ENCODE results near the gene FAM168A. TPM values are rescaled to one million over a fixed set of nuclear protein-coding genes. Genes with fewer than 3 reads are reported as not detected.
A peak's percentile ranks its signal among the peaks of the same experiment; 100 is the strongest.

Gene FAM168A
- total and polyA plus RNA-seq, 9 of the 15 experiments (the other 6 are each of a cell fraction or from before 2014, with no cell fraction given), result 0.44 to 7.2 (median 2.9) TPM

DNA sequence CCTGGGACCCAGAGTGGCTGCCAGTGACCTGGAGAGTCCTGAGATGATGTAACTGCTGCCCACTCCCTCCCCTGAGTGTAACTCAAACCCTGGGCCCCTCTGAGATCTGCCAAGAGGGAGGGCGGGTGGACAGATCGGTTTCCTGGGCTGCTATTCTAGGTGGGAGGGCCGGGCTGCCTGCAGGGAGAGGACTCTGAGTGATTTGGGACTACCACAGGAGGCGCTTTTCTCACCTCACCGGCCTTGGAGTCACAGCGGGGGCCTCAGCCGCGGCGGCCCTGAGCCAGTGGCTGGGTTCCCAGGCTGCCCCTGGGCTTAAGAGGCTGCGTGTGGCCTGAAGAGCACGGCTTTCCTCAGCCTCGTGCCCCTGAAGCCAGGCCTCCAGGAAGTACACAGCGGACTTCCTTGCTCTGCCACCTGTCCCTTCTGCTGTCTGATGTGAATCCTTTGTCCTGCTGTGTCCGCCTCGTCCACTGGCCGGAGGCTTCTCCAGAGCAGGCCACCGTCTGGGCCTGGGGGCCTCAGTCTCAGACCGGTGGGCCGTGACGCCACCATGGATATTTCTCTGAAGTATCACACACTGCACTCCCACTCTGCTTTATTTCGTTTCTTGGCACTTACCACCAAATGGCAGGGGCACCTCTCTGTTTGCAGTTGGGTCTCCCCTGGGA, 210.2 kb downstream of the FAM168A start:
- Histone ChIP-seq H3K4me2 (ENCODE audit: insufficient read depth, low read length) (no peak overlapping the region), H3K27ac (ENCODE audit: extremely low read depth, low read depth, low read length) (no peak overlapping the region; the same call in 2 of the 3 replicates), H2AFZ (ENCODE audit: low read depth, low read length) (no peak overlapping the region), H3K27me3 (ENCODE audit: control insufficient read depth in 2 of 2, insufficient read depth in 2 of 2, low read length in 2 of 2) (no peaks in the 10 kb centered on the region), H3K4me1 (replicated peaks in 1 of 2; ENCODE audit: control insufficient read depth in 2 of 2, insufficient read depth in 2 of 2, low read length in 2 of 2) (peaks cover 37 to 85% of the 10 kb centered on the region in 2 experiments), H3K36me3 (ENCODE audit: control insufficient read depth, insufficient read depth, low read length) (peaks cover 48% of the 10 kb centered on the region; the same call in 2 of the 3 replicates), H3K9me3 (replicated peaks; ENCODE audit: control insufficient read depth, insufficient read depth, low read depth, low read length) (no peaks in the 10 kb centered on the region), H3K9me1 (ENCODE audit: control insufficient read depth, insufficient read depth, low read length) (peaks cover 14% of the 10 kb centered on the region), H3K4me3 (no peak overlapping the region), H4K20me1 (replicated peaks; ENCODE audit: control insufficient read depth, insufficient read depth, low read length) (peaks cover 33% of the 10 kb centered on the region), H3K79me2 (ENCODE audit: control insufficient read depth, insufficient read depth, low read length) (peaks cover 56% of the 10 kb centered on the region), H3K9ac (ENCODE audit: insufficient read depth in 1 of 2, low read depth in 2 of 2, low read length in 2 of 2) (peak overlapping the region in 1 of 2 experiments; percentile 83; a peak in 3 of 4 replicates)
- WGBS (ENCODE audit: insufficient coverage, low coverage, missing lambda C conversion rate), result 87% methylated on average over 17 of the region's 21 CpGs
- FAIRE-seq (no peak), DNase-seq (ENCODE audit: extremely low read depth in 1 of 4, low spot score in 3 of 4) (no peak), ATAC-seq (no peak)
- in situ Hi-C loops (cut with MboI) (no loop called here), intact Hi-C loops (cut with micrococcal nuclease) (no loop called here)
- BruUV-seq (replicated peaks), result no TSS peak
- ChIA-PET POLR2A (interaction anchor here (0.5 to 1.0 kb wide), 3 partner anchors 13 to 145 kb away, joined by 3 read pairs; no protein-coding TSS in a partner anchor), CTCF (ENCODE audit: low intra/inter-chr PET ratio) (no interaction called here)
- TF ChIP-seq, protein P1, sequence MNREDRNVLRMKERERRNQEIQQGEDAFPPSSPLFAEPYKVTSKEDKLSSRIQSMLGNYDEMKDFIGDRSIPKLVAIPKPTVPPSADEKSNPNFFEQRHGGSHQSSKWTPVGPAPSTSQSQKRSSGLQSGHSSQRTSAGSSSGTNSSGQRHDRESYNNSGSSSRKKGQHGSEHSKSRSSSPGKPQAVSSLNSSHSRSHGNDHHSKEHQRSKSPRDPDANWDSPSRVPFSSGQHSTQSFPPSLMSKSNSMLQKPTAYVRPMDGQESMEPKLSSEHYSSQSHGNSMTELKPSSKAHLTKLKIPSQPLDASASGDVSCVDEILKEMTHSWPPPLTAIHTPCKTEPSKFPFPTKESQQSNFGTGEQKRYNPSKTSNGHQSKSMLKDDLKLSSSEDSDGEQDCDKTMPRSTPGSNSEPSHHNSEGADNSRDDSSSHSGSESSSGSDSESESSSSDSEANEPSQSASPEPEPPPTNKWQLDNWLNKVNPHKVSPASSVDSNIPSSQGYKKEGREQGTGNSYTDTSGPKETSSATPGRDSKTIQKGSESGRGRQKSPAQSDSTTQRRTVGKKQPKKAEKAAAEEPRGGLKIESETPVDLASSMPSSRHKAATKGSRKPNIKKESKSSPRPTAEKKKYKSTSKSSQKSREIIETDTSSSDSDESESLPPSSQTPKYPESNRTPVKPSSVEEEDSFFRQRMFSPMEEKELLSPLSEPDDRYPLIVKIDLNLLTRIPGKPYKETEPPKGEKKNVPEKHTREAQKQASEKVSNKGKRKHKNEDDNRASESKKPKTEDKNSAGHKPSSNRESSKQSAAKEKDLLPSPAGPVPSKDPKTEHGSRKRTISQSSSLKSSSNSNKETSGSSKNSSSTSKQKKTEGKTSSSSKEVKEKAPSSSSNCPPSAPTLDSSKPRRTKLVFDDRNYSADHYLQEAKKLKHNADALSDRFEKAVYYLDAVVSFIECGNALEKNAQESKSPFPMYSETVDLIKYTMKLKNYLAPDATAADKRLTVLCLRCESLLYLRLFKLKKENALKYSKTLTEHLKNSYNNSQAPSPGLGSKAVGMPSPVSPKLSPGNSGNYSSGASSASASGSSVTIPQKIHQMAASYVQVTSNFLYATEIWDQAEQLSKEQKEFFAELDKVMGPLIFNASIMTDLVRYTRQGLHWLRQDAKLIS (CRISPR knock-in tag; IDR thresholded peaks at IDR 0.05), result no peak
- TF ChIP-seq MCM3 (IDR thresholded peaks at IDR 0.05), result no peak
- TF ChIP-seq PTBP1 (IDR thresholded peaks at IDR 0.05; ENCODE audit: low read depth, low read length), result no peak
- TF ChIP-seq RUNX1 (IDR thresholded peaks at IDR 0.05; ENCODE audit: low read depth), result no peak
- no peak for TF ChIP-seq YBX1 (IDR thresholded peaks at IDR 0.05)
- no peak for TF ChIP-seq FOXM1 (IDR thresholded peaks at IDR 0.05; ENCODE audit: low read depth)
- TF ChIP-seq FOXM1 (CRISPR knock-in tag; IDR thresholded peaks at IDR 0.05; ENCODE audit: low read depth), result no peak
- TF ChIP-seq SREBF1 (IDR thresholded peaks at IDR 0.05; ENCODE audit: borderline replicate concordance, low read depth, low read length), result no peak
- TF ChIP-seq ZNF384 (IDR thresholded peaks at IDR 0.05; ENCODE audit: low read depth, low read length), result no peak
- TF ChIP-seq, protein P2, sequence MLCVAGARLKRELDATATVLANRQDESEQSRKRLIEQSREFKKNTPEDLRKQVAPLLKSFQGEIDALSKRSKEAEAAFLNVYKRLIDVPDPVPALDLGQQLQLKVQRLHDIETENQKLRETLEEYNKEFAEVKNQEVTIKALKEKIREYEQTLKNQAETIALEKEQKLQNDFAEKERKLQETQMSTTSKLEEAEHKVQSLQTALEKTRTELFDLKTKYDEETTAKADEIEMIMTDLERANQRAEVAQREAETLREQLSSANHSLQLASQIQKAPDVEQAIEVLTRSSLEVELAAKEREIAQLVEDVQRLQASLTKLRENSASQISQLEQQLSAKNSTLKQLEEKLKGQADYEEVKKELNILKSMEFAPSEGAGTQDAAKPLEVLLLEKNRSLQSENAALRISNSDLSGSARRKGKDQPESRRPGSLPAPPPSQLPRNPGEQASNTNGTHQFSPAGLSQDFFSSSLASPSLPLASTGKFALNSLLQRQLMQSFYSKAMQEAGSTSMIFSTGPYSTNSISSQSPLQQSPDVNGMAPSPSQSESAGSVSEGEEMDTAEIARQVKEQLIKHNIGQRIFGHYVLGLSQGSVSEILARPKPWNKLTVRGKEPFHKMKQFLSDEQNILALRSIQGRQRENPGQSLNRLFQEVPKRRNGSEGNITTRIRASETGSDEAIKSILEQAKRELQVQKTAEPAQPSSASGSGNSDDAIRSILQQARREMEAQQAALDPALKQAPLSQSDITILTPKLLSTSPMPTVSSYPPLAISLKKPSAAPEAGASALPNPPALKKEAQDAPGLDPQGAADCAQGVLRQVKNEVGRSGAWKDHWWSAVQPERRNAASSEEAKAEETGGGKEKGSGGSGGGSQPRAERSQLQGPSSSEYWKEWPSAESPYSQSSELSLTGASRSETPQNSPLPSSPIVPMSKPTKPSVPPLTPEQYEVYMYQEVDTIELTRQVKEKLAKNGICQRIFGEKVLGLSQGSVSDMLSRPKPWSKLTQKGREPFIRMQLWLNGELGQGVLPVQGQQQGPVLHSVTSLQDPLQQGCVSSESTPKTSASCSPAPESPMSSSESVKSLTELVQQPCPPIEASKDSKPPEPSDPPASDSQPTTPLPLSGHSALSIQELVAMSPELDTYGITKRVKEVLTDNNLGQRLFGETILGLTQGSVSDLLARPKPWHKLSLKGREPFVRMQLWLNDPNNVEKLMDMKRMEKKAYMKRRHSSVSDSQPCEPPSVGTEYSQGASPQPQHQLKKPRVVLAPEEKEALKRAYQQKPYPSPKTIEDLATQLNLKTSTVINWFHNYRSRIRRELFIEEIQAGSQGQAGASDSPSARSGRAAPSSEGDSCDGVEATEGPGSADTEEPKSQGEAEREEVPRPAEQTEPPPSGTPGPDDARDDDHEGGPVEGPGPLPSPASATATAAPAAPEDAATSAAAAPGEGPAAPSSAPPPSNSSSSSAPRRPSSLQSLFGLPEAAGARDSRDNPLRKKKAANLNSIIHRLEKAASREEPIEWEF (CRISPR knock-in tag; IDR thresholded peaks at IDR 0.05), result no peak
- TF ChIP-seq, protein P3, sequence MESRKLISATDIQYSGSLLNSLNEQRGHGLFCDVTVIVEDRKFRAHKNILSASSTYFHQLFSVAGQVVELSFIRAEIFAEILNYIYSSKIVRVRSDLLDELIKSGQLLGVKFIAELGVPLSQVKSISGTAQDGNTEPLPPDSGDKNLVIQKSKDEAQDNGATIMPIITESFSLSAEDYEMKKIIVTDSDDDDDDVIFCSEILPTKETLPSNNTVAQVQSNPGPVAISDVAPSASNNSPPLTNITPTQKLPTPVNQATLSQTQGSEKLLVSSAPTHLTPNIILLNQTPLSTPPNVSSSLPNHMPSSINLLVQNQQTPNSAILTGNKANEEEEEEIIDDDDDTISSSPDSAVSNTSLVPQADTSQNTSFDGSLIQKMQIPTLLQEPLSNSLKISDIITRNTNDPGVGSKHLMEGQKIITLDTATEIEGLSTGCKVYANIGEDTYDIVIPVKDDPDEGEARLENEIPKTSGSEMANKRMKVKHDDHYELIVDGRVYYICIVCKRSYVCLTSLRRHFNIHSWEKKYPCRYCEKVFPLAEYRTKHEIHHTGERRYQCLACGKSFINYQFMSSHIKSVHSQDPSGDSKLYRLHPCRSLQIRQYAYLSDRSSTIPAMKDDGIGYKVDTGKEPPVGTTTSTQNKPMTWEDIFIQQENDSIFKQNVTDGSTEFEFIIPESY (CRISPR knock-in tag; IDR thresholded peaks at IDR 0.05), result peak; percentile 84
- TF ChIP-seq ADNP (tag; IDR thresholded peaks at IDR 0.05), result no peak
